ENCODE data around the gene SLC38A9. TPM values are rescaled to one million over a fixed set of nuclear protein-coding genes. Genes with fewer than 3 reads are reported as not detected.

The SLC38A9 gene
- total and polyA plus RNA-seq, 9 of the 15 experiments (the other 6 are each of a cell fraction or from before 2014, with no cell fraction given) = 14.0 to 34.5 (median 20.7) TPM

DNA sequence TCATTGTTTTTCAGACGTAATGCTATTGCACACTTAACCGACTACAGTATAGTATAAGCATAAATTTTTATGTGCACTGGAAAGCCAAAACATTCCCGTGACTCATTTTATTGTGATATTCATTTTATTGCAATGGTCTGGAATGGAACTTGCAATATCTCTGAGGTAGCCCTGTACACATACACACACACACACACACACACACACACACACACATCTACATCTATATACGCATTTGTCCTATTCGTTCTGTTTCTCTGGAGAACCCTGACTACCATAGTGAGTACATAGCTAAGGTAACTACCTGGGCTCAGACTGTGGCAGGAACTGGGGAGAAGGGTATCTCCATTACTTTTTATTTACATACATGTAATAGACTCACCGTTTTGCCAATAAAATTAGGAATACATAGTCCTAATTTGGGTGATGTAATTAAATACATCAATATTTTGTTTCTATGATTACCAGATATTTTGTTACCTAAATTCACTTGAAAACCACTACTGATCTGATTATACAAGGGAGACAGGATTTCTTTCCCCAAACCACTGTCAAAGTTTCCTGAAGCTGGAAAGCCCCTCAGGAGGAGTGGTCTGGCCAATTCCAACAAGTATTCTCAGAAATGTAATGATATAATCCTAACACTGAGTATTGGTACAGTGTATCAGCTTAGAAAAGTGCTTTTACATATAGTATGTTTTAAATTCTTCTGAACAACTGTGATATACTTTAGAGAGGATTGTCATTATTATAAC lies 103.4 kb downstream of the SLC38A9 start:
- Histone ChIP-seq H3K4me1 (replicated peaks in 1 of 2; ENCODE audit: control insufficient read depth in 2 of 2, insufficient read depth in 2 of 2, low read length in 2 of 2) (no peaks in the 10 kb centered on the region; a peak in 1 of 5 replicates), H2AFZ (ENCODE audit: low read depth, low read length) (no peak overlapping the region), H3K27me3 (ENCODE audit: control insufficient read depth in 2 of 2, insufficient read depth in 2 of 2, low read length in 2 of 2) (peaks cover 0 to 15% of the 10 kb centered on the region in 2 experiments; a peak in 1 of 5 replicates), H3K4me2 (ENCODE audit: insufficient read depth, low read length) (no peak overlapping the region), H3K79me2 (ENCODE audit: control insufficient read depth, insufficient read depth, low read length) (no peaks in the 10 kb centered on the region), H3K9me1 (ENCODE audit: control insufficient read depth, insufficient read depth, low read length) (no peaks in the 10 kb centered on the region), H3K27ac (ENCODE audit: extremely low read depth, low read depth, low read length) (no peak overlapping the region), H3K9me3 (replicated peaks; ENCODE audit: control insufficient read depth, insufficient read depth, low read depth, low read length) (peaks cover 3% of the 10 kb centered on the region; the same call in 1 of the 2 replicates), H3K4me3 (no peak overlapping the region), H3K9ac (ENCODE audit: insufficient read depth in 1 of 2, low read depth in 2 of 2, low read length in 2 of 2) (no peak overlapping the region), H3K36me3 (ENCODE audit: control insufficient read depth, insufficient read depth, low read length) (no peaks in the 10 kb centered on the region), H4K20me1 (replicated peaks; ENCODE audit: control insufficient read depth, insufficient read depth, low read length) (no peaks in the 10 kb centered on the region)
- WGBS (ENCODE audit: insufficient coverage, low coverage, missing lambda C conversion rate) = 2% methylated on average over 6 of the region's 6 CpGs
- intact Hi-C loops (cut with micrococcal nuclease) = no loop called here
- POLR2A ChIA-PET = no interaction called here
- no peak for DNase-seq (ENCODE audit: extremely low read depth in 1 of 4, low spot score in 3 of 4)
- CTCF ChIA-PET (ENCODE audit: low intra/inter-chr PET ratio) = no interaction called here
- TF ChIP-seq, protein P1, sequence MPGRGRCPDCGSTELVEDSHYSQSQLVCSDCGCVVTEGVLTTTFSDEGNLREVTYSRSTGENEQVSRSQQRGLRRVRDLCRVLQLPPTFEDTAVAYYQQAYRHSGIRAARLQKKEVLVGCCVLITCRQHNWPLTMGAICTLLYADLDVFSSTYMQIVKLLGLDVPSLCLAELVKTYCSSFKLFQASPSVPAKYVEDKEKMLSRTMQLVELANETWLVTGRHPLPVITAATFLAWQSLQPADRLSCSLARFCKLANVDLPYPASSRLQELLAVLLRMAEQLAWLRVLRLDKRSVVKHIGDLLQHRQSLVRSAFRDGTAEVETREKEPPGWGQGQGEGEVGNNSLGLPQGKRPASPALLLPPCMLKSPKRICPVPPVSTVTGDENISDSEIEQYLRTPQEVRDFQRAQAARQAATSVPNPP (IDR thresholded peaks at IDR 0.05; ENCODE audit: borderline replicate concordance, insufficient read depth, insufficient read length) = no peak
- TF ChIP-seq, protein P2, sequence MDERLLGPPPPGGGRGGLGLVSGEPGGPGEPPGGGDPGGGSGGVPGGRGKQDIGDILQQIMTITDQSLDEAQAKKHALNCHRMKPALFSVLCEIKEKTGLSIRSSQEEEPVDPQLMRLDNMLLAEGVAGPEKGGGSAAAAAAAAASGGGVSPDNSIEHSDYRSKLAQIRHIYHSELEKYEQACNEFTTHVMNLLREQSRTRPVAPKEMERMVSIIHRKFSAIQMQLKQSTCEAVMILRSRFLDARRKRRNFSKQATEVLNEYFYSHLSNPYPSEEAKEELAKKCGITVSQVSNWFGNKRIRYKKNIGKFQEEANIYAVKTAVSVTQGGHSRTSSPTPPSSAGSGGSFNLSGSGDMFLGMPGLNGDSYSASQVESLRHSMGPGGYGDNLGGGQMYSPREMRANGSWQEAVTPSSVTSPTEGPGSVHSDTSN (CRISPR knock-in tag; IDR thresholded peaks at IDR 0.05; ENCODE audit: low read depth) = no peak
- TF ChIP-seq, protein P2 (tag; conservative IDR thresholded peaks at IDR 0.05; ENCODE audit: low read depth) = no peak
- no peak for TF ChIP-seq JUNB (CRISPR knock-in tag; conservative IDR thresholded peaks at IDR 0.05)
- ATAC-seq = no peak
- in situ Hi-C loops (cut with MboI) = no loop called here
- no TSS peak for BruUV-seq (replicated peaks)
- no peak for FAIRE-seq
